B cell (primary cell): ENCODE results near the gene PGM2. TPM values are rescaled to one million over a fixed set of nuclear protein-coding genes. Genes with fewer than 3 reads are reported as not detected.

Experiments
- ATAC-seq: fragments of 200-7000 bp; cut with Tn5 transposase; one replicate; pipeline ENCODE4 v1.10.0; 2021; ENCODE audit warnings: low read depth, mild to moderate bottlenecking, moderate number of reproducible peaks, moderate library complexity
- CTCF ChIA-PET: fragments of 350-600 bp; sonication (Branson Sonifier 250); formaldehyde crosslinking; loops from one replicate; lab custom pipeline; 2021; ENCODE audit warnings: antibody characterized with exemption, inconsistent platforms; lab: Charles Lee
- POLR2A ChIA-PET: fragments of 350-600 bp; sonication (Branson Sonifier 250); formaldehyde crosslinking; loops from one replicate; lab custom pipeline; 2021; ENCODE audit warnings: antibody characterized with exemption; lab: Charles Lee
- DNase-seq: peaks from one replicate; pipeline ENCODE4 v3.0.0; 2013
- H2AFZ ChIP-seq: 2 replicates; pipeline ENCODE4 v1.6.1; 2012; ENCODE audit warnings: mild to moderate bottlenecking, low read depth, low read length; ENCODE audit not compliant: insufficient read depth, poor library complexity, severe bottlenecking
- H3K27ac ChIP-seq, 2 donors: 1 replicate in 1 of 2; 2 replicates in 1 of 2; pipeline ENCODE4 v1.5.1; 2012 to 2013; ENCODE audit warnings: low read length in 2 of 2, mild to moderate bottlenecking in 2 of 2, moderate library complexity in 1 of 2
- H3K27me3 ChIP-seq, 4 experiments: fragments of 200-600 bp in 1 of 4; sonication (generic) in 1 of 4; replicated peaks in 1 of 4; 1 replicate in 2 of 4; 2 replicates in 2 of 4; pipeline versions ENCODE4 v1.6.1 to v1.7.0; 2013 to 2016; ENCODE audit warnings: low read length in 3 of 4, mild to moderate bottlenecking in 2 of 4, mixed read lengths in 1 of 4, moderate library complexity in 1 of 4; ENCODE audit not compliant: insufficient read depth in 4 of 4, control insufficient read depth in 3 of 4; ENCODE audit errors: control extremely low read depth in 1 of 4
- H3K36me3 ChIP-seq, 2 experiments: replicated peaks in 1 of 2; 1 replicate in 1 of 2; 2 replicates in 1 of 2; pipeline versions ENCODE4 v1.6.1 to v1.7.1; 2013; ENCODE audit warnings: low read length in 1 of 2; ENCODE audit not compliant: insufficient read depth in 2 of 2, control insufficient read depth in 1 of 2; ENCODE audit errors: control extremely low read depth in 1 of 2, extremely low read depth in 1 of 2
- H3K4me1 ChIP-seq, 2 donors: fragments of 200-600 bp in 1 of 2; sonication (generic) in 1 of 2; 1 replicate in 1 of 2; 2 replicates in 1 of 2; pipeline versions ENCODE4 v1.5.1 to v1.6.1; 2013 to 2017; ENCODE audit warnings: low read length in 2 of 2; ENCODE audit not compliant: control insufficient read depth in 2 of 2, insufficient read depth in 2 of 2
- H3K4me2 ChIP-seq: replicated peaks from 2 replicates; pipeline ENCODE3; 2012; ENCODE audit warnings: mild to moderate bottlenecking, low read depth, low read length; ENCODE audit not compliant: poor library complexity, severe bottlenecking
- H3K4me3 ChIP-seq, 5 experiments: fragments of 200-600 bp in 1 of 5; sonication (generic) in 1 of 5; 1 replicate in 3 of 5; 2 replicates in 2 of 5; pipeline versions ENCODE4 v1.5.1 to v1.7.0; 2011 to 2016; ENCODE audit warnings: low read length in 4 of 5, mild to moderate bottlenecking in 4 of 5, low read depth in 2 of 5, control low read depth in 1 of 5, moderate library complexity in 1 of 5; ENCODE audit not compliant: insufficient read depth in 1 of 5; ENCODE audit errors: control extremely low read depth in 1 of 5, extremely low read depth in 1 of 5
- H3K79me2 ChIP-seq: fragments of 200-600 bp; sonication (generic); one replicate; pipeline ENCODE4 v1.6.0; 2016; ENCODE audit warnings: low read length; ENCODE audit not compliant: control insufficient read depth, insufficient read depth
- H3K9ac ChIP-seq: fragments of 200-600 bp; sonication (generic); 2 replicates; pipeline ENCODE4 v1.6.1; 2017; ENCODE audit warnings: mild to moderate bottlenecking, low read length, moderate library complexity
- H3K9me3 ChIP-seq, 3 donors: one replicate each; pipeline versions ENCODE4 v1.6.1 to v1.7.1; 2013; ENCODE audit warnings: low read length in 2 of 3; ENCODE audit not compliant: control insufficient read depth in 2 of 3, insufficient read depth in 1 of 3; ENCODE audit errors: control extremely low read depth in 1 of 3
- H4K20me1 ChIP-seq: 2 replicates; pipeline ENCODE4 v1.6.0; 2012; ENCODE audit warnings: mild to moderate bottlenecking, low read length; ENCODE audit not compliant: insufficient read depth, control insufficient read depth, poor library complexity, severe bottlenecking
- H3K27ac Mint-ChIP-seq: one replicate; pipeline ENCODE4 v1.8.0; 2021; ENCODE audit warnings: mixed read lengths
- H3K27me3 Mint-ChIP-seq: one replicate; pipeline ENCODE4 v1.8.0; 2021; ENCODE audit warnings: mixed read lengths
- H3K4me1 Mint-ChIP-seq: one replicate; pipeline ENCODE4 v1.8.0; 2021; ENCODE audit warnings: mixed read lengths
- H3K4me3 Mint-ChIP-seq: one replicate; pipeline ENCODE4 v1.8.0; 2021; ENCODE audit warnings: mixed read lengths
- H3K9me3 Mint-ChIP-seq: one replicate; pipeline ENCODE4 v1.8.0; 2022; ENCODE audit warnings: mixed read lengths; ENCODE audit not compliant: insufficient read depth
- CTCF ChIP-seq: fragments of 200-600 bp; IDR thresholded peaks from one replicate; pipeline ENCODE4 v1.8.0; 2022; ENCODE audit warnings: antibody characterized with exemption, mild to moderate bottlenecking
- EZH2 ChIP-seq: IDR thresholded peaks from 2 replicates; pipeline ENCODE4 v1.6.1; 2012; ENCODE audit warnings: borderline replicate concordance, low read depth, mild to moderate bottlenecking, moderate library complexity, low read length; ENCODE audit not compliant: insufficient read depth, poor library complexity, severe bottlenecking
- WGBS: methylation state at CpG from one replicate; pipeline ENCODE4 v1.1.5; 2013; ENCODE audit warnings: missing lambda C conversion rate; ENCODE audit not compliant: insufficient coverage; 5-methylcytosine and 5-hydroxymethylcytosine counted together
- intact Hi-C: fragments of 100-400 bp; cut with micrococcal nuclease; formaldehyde crosslinking; loops from one replicate; pipeline ENCODE4 v1.10.0; 2022
- polyA plus RNA-seq: library from polyadenylated mRNA; depleted of rRNA; stranded (reverse); fragments of >200 nt; gene quantifications from 2 replicates; pipeline ENCODE4 v1.2.3, GENCODE V29; 2012
- total RNA-seq, 2 donors: library from RNA; stranded (reverse); fragments of 120-200 nt in 1 of 2; gene quantifications; 1 replicate in 1 of 2; 2 replicates in 1 of 2; pipeline versions ENCODE4 v1.2.3 to v1.2.4, GENCODE V29; 2013 to 2022

Gene PGM2
- total and polyA plus RNA-seq, 2 donors (not counting 1 experiment from before 2014, with no cell fraction given): 5.3 to 20.9 TPM

DNA sequence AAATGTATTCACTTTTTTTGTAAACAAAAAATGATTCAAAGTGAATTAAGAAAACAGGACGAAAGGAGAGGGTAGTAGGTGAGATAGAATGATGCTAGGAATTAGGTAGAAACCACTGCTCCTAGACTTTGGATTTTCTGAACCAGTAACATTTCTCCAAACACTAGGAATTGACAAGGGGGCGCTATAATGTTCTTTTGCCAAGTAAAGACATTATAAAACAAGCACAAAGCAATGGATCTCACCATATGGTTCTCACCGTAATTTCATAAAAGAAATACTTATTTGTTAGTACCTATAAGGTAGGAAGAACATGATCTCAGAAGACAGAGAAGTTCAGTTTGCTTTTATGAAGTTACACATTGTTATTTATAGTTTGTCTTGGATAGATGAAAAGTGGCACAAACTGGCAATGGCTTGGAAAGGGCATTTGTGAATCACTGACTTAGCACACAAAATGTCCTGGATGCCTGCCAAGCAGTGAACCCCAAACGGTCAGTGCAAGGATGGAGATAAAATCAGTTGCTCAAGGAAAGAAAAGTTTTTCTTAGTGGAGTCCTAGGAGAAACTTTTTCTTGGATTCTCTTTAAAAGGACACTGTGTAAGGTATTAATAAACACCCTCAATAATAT, 56.3 kb downstream of the PGM2 start:
- no peak for DNase-seq
- peaks cover 12% of the 10 kb centered on the region for H3K4me1 Mint-ChIP-seq
- no peaks in the 10 kb centered on the region for H3K9me3 Mint-ChIP-seq
- no peak overlapping the region for H3K4me3 Mint-ChIP-seq
- ChIA-PET CTCF (no interaction called here), POLR2A (no interaction called here)
- H3K27me3 Mint-ChIP-seq: no peaks in the 10 kb centered on the region
- intact Hi-C loops: no loop called here
- Histone ChIP-seq H3K4me2 (no peak overlapping the region), H3K27ac (no peak overlapping the region), H2AFZ (no peak overlapping the region), H4K20me1 (no peaks in the 10 kb centered on the region), H3K4me1 (peaks cover 11 to 14% of the 10 kb centered on the region in 2 donors), H3K9ac (no peak overlapping the region), H3K9me3 (no peaks in the 10 kb centered on the region), H3K36me3 (no peaks in the 10 kb centered on the region), H3K27me3 (no peaks in the 10 kb centered on the region), H3K4me3 (no peak overlapping the region), H3K79me2 (no peaks in the 10 kb centered on the region)
- no peak for ATAC-seq
- WGBS: 75% methylated on average over 1 of the region's 4 CpGs
- H3K27ac Mint-ChIP-seq: no peak overlapping the region
- TF ChIP-seq CTCF (no peak), EZH2 (no peak)

DNA sequence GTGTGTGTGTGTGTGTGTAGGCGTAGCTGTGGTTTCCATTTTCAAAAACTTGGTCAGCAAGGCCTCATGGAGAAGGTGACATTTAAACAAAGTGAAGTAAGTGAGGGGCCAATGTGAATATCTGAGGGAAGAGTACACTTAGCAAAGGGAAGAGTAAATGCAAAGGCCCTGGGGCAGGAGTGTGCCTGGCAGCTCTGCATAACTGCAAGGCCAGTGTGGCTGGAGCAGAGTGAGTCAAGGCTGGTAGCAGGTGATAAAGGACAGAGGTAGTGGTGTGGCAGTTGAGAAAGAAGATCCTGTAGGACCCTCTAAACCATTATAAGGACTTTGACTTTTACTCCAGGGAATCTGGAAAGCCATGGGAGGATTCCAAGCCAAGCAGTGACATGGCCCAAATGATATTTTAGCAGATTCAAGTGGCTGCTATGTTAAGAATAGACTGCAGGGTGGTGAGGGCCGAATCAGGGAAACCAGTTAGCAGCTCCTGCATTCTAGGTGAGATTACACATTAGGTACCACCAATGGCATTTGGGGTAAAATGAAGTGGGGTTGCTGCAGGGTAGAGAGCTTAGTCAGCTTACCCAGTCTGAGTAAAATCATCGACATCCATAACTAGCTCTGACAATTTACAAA, 58.5 kb downstream of the PGM2 start:
- Mint-ChIP-seq H3K4me1 (peaks cover 21% of the 10 kb centered on the region), H3K4me3 (no peak overlapping the region), H3K27me3 (no peaks in the 10 kb centered on the region), H3K27ac (no peak overlapping the region), H3K9me3 (no peaks in the 10 kb centered on the region)
- no peaks in the 10 kb centered on the region for H3K9me3 ChIP-seq
- ChIA-PET POLR2A (no interaction called here), CTCF (no interaction called here)
- TF ChIP-seq EZH2: no peak
- no peak for TF ChIP-seq CTCF
- H3K4me2 ChIP-seq: no peak overlapping the region
- no peak overlapping the region for H2AFZ ChIP-seq
- no peaks in the 10 kb centered on the region for H3K36me3 ChIP-seq
- H3K79me2 ChIP-seq: no peaks in the 10 kb centered on the region
- intact Hi-C loops: loop anchor here (5.0 kb wide), 1 partner anchor 33 kb away; no protein-coding TSS in a partner anchor
- 79% methylated on average over 2 of the region's 3 CpGs for WGBS
- H3K27ac ChIP-seq: no peak overlapping the region
- no peaks in the 10 kb centered on the region for H3K27me3 ChIP-seq
- DNase-seq: no peak
- no peak overlapping the region for H3K9ac ChIP-seq
- H4K20me1 ChIP-seq: no peaks in the 10 kb centered on the region
- ATAC-seq: no peak
- H3K4me1 ChIP-seq: peaks cover 8 to 9% of the 10 kb centered on the region in 2 donors
- H3K4me3 ChIP-seq: no peak overlapping the region
